Measurements from ENCODE around the gene SSNA1.

GRCh38 chr9:137163805-137164204, 24.7 kb upstream of the SSNA1 start:
- no peak for TF ChIP-seq EP300 (conservative IDR thresholded peaks at IDR 0.05; ENCODE audit: poor library complexity, severe bottlenecking)
- TF ChIP-seq CTCF (IDR thresholded peaks at IDR 0.05; ENCODE audit: poor library complexity, severe bottlenecking): no peak
- no peak for TF ChIP-seq SMC3 (conservative IDR thresholded peaks at IDR 0.05; ENCODE audit: poor library complexity)
- no peak for TF ChIP-seq REST (IDR thresholded peaks at IDR 0.05; ENCODE audit: borderline replicate concordance)
- TF ChIP-seq EZH2 (IDR thresholded peaks at IDR 0.05; ENCODE audit: borderline replicate concordance, insufficient read depth, low read length, poor library complexity, severe bottlenecking): no peak
- TF ChIP-seq TAF1 (IDR thresholded peaks at IDR 0.05; ENCODE audit: low read depth): no peak
- no peak for TF ChIP-seq POLR2AphosphoS5 (IDR thresholded peaks at IDR 0.05)
- no peak for TF ChIP-seq RAD21 (conservative IDR thresholded peaks at IDR 0.05)
- TF ChIP-seq MXI1 (conservative IDR thresholded peaks at IDR 0.05; ENCODE audit: poor library complexity, severe bottlenecking): no peak

All from neural cell (in vitro differentiated cells).